Osteocyte (in vitro differentiated cells): Measurements from ENCODE around the gene UROC1. TPM values are rescaled to one million over a fixed set of nuclear protein-coding genes. Genes with fewer than 3 reads are reported as not detected.

Experiments
- DNase-seq: peaks from one replicate; pipeline ENCODE4 v3.0.0; 2021; ENCODE audit warnings: mixed read lengths; ENCODE audit not compliant: unreplicated experiment; ENCODE audit errors: extremely low spot score
- H3K27ac Mint-ChIP-seq: one replicate; pipeline ENCODE4 v1.8.0; 2021; ENCODE audit warnings: mild to moderate bottlenecking, mixed read lengths; ENCODE audit not compliant: unreplicated experiment
- H3K27me3 Mint-ChIP-seq: one replicate; pipeline ENCODE4 v1.8.0; 2021; ENCODE audit warnings: mixed read lengths; ENCODE audit not compliant: unreplicated experiment
- H3K36me3 Mint-ChIP-seq: one replicate; pipeline ENCODE4 v1.8.0; 2021; ENCODE audit warnings: mixed read lengths; ENCODE audit not compliant: unreplicated experiment
- H3K4me1 Mint-ChIP-seq: one replicate; pipeline ENCODE4 v1.8.0; 2021; ENCODE audit warnings: mixed read lengths; ENCODE audit not compliant: unreplicated experiment
- H3K4me3 Mint-ChIP-seq: one replicate; pipeline ENCODE4 v1.8.0; 2021; ENCODE audit warnings: mild to moderate bottlenecking, moderate library complexity, mixed read lengths; ENCODE audit not compliant: unreplicated experiment
- H3K9me3 Mint-ChIP-seq: one replicate; pipeline ENCODE4 v1.8.0; 2021; ENCODE audit warnings: mixed read lengths; ENCODE audit not compliant: unreplicated experiment
- CTCF ChIP-seq: fragments of 200-600 bp; sonication (generic); IDR thresholded peaks from 2 replicates; pipeline ENCODE4 v1.5.0; 2021; ENCODE audit warnings: antibody characterized with exemption, mild to moderate bottlenecking, moderate library complexity
- total RNA-seq: library from RNA; stranded (reverse); gene quantifications from 2 replicates; pipeline ENCODE4 v1.2.1, GENCODE V29; 2021

Gene UROC1
- total RNA-seq, 1 donor from 2014 or later: not detected

DNA sequence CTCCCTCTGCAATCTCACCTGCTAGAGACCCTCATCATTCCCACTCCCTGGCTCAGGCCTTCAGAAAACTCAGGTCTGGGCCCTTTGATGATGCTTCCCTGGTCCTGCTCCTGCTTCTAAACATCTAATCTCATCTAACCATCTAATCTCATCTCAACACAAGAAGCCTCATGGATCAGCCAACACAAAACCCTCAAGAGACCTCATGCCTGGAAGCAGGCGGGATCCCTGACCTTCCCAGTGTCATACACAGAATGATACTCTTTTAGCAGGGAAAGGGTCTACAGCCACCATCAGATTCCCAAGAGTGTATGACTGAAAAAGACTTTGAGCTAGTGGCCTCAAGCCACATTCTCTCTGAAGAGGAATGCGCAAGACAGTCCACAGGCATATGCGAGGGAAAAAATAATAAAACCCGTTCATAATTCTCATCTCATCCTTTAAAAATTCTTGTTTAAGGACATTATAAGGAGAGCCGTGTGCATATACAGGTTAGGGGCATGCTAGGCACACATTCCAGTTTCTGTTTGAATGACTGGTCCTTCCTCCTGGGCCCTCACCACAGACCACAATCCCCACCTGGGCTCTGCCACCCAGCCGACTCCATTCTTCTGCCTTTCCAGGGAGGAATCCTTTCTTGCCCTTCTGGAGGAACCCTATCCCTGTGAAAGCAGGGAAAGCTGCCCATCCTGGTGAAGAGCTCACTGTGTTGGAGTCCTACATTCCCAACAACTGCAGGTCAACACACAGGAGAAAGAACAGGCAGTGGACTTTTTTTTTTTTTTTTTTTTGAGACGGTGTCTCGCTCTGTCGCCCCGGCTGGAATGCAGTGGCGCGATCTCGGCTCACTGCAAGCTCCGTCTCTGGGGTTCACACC lies 44.0 kb downstream of the UROC1 start:
- no peak for DNase-seq
- peaks cover 32% of the 10 kb centered on the region for H3K36me3 Mint-ChIP-seq
- H3K4me1 Mint-ChIP-seq: peaks cover 37% of the 10 kb centered on the region
- no peaks in the 10 kb centered on the region for H3K27me3 Mint-ChIP-seq
- peak overlapping the region; percentile 88 for H3K4me3 Mint-ChIP-seq
- no peaks in the 10 kb centered on the region for H3K9me3 Mint-ChIP-seq
- H3K27ac Mint-ChIP-seq: peak overlapping the region; percentile 57
- TF ChIP-seq CTCF: no peak

GRCh38 chr3:126472277-126473006 lies 45.1 kb downstream of the UROC1 start:
- Mint-ChIP-seq H3K27me3 (no peaks in the 10 kb centered on the region), H3K4me3 (peak overlapping the region; percentile 88), H3K4me1 (peaks cover 37% of the 10 kb centered on the region), H3K27ac (peak overlapping the region; percentile 76), H3K36me3 (peaks cover 40% of the 10 kb centered on the region), H3K9me3 (no peaks in the 10 kb centered on the region)
- no peak for TF ChIP-seq CTCF
- DNase-seq: no peak

DNA sequence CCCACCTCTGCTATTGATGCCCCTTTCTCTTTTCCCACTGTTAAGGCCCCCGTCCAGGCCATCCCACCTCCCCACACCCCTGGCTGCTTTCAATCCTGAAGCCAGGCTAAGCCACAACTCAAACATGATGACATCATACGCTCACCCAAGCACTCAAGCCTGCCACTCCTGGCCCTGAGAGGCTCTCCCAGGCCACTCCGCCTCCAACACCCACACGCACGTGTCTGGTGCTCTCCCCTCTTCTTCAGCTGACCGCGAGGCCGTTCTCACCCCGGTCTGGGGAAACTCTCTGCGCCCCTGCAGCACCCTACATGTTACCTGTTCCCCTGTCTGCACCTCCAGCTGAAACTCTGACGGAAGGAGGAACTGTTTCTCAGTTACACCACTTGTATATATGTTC lies 48.1 kb downstream of the UROC1 start:
- no peak for DNase-seq
- H3K9me3 Mint-ChIP-seq: no peaks in the 10 kb centered on the region
- H3K27ac Mint-ChIP-seq: peak overlapping the region; percentile 68
- H3K4me1 Mint-ChIP-seq: peaks cover 27% of the 10 kb centered on the region
- peaks cover 54% of the 10 kb centered on the region for H3K36me3 Mint-ChIP-seq
- H3K4me3 Mint-ChIP-seq: no peak overlapping the region
- TF ChIP-seq CTCF: no peak
- no peaks in the 10 kb centered on the region for H3K27me3 Mint-ChIP-seq

DNA sequence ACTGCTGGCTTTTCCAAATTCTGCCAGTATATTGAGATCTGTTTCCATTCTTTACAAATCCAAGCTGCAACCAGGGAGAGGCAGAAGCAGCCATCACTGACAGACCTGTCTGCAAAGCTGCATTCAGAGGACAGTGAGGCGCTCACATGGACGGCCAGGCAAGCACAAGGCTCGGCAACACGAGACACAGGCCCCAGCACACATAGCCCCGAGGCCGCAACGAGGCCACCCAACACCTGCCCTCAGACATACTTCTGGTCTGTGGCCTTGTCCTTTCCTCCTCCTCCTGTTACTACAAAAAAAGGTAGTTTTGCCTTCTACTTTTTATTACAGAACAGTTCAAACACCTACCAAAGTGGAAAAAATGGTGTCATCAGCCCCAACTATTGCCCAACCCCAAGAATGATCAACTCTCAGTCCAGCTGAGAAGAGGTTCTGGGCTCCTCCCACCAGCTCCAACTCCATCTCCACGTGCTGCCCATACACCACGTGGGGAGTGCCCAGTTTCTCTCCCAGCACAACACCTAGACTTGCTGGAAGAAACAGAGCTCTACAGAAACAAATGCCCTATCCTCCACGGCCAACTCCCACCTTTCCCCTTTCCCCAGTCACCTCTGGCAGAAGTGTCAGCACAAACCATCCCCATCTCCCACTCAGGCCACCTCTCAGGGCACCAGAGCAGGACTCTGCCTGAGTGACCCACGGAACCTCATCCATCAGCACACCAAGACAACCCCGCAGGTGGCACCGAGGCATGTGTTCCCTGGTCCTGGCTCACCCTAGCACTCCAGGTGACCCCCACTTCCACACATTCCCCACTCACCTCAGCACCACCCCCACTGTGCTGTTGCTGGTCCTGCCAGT lies 49.3 kb downstream of the UROC1 start:
- H3K36me3 Mint-ChIP-seq: peaks cover 56% of the 10 kb centered on the region
- no peaks in the 10 kb centered on the region for H3K27me3 Mint-ChIP-seq
- no peak for DNase-seq
- peaks cover 15% of the 10 kb centered on the region for H3K4me1 Mint-ChIP-seq
- no peak for TF ChIP-seq CTCF
- no peak overlapping the region for H3K4me3 Mint-ChIP-seq
- peak overlapping the region; percentile 4 for H3K27ac Mint-ChIP-seq
- no peaks in the 10 kb centered on the region for H3K9me3 Mint-ChIP-seq
